ENCODE results near the gene NELFCD.

Gene NELFCD

GRCh38 chr20:58988565-58988882 lies 7.5 kb downstream of the NELFCD start:
- DNase-seq (ENCODE audit: low read depth), result no peak
- TF ChIP-seq, protein P1, sequence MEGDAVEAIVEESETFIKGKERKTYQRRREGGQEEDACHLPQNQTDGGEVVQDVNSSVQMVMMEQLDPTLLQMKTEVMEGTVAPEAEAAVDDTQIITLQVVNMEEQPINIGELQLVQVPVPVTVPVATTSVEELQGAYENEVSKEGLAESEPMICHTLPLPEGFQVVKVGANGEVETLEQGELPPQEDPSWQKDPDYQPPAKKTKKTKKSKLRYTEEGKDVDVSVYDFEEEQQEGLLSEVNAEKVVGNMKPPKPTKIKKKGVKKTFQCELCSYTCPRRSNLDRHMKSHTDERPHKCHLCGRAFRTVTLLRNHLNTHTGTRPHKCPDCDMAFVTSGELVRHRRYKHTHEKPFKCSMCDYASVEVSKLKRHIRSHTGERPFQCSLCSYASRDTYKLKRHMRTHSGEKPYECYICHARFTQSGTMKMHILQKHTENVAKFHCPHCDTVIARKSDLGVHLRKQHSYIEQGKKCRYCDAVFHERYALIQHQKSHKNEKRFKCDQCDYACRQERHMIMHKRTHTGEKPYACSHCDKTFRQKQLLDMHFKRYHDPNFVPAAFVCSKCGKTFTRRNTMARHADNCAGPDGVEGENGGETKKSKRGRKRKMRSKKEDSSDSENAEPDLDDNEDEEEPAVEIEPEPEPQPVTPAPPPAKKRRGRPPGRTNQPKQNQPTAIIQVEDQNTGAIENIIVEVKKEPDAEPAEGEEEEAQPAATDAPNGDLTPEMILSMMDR (IDR thresholded peaks at IDR 0.05; ENCODE audit: insufficient read depth, low read depth, low read length, missing control alignments), result no peak
- no peak overlapping the region for H3K4me3 ChIP-seq (ENCODE audit: low read length)

GRCh38 chr20:58989196-58989595 lies 8.1 kb downstream of the NELFCD start:
- no peak for DNase-seq (ENCODE audit: low read depth)
- no peak overlapping the region for H3K4me3 ChIP-seq (ENCODE audit: low read length)
- TF ChIP-seq, protein P1 (IDR thresholded peaks at IDR 0.05; ENCODE audit: insufficient read depth, low read depth, low read length, missing control alignments), result no peak

- DNase-seq (ENCODE audit: low read depth), result no peak
- H3K4me3 ChIP-seq (ENCODE audit: low read length), result no peak overlapping the region
- TF ChIP-seq, protein P1 (IDR thresholded peaks at IDR 0.05; ENCODE audit: insufficient read depth, low read depth, low read length, missing control alignments), result no peak
These were observed 9.8 kb downstream of the NELFCD start for GRCh38 chr20:58990651-58991445.

DNA sequence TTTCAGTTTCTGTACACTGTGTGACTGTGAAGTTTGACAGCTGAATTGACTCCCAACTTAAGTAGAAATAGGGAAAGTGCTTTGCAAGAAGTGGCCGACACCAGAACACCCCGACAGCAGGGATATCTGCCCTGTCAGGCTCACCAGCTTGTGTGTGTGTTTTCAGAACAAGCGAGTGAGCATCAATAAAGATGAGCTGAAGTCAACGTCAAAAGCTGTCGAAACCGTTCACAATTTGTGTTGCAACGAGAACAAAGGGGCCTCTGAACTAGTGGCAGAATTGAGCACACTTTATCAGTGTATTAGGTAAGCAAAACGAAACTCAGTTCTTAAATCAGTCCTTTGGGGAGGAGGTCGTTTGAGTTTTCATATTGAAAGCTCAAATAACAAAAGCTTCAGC lies 10.7 kb downstream of the NELFCD start:
- TF ChIP-seq, protein P1 (IDR thresholded peaks at IDR 0.05; ENCODE audit: insufficient read depth, low read depth, low read length, missing control alignments), result no peak
- H3K4me3 ChIP-seq (ENCODE audit: low read length), result no peak overlapping the region
- no peak for DNase-seq (ENCODE audit: low read depth)

DNA sequence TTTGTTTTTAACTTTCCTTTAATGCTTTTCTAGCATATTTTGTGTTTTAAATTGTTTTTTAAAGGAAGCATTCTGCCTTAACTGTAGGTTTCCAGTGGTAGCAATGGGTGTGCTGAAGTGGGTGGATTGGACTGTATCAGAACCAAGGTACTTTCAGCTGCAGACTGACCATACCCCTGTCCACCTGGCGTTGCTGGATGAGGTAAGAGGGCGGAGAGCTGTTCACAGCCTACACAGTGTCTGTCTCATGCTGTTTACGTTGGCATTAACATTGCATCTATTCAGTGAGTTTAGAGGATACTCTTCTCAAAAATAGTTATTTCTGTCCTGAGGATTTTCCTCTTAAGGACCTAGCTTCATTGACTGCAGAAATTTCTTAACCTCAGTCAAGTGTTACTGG lies 11.9 kb downstream of the NELFCD start:
- TF ChIP-seq, protein P1 (IDR thresholded peaks at IDR 0.05; ENCODE audit: insufficient read depth, low read depth, low read length, missing control alignments), result no peak
- H3K4me3 ChIP-seq (ENCODE audit: low read length), result no peak overlapping the region
- DNase-seq (ENCODE audit: low read depth), result no peak

- H3K4me3 ChIP-seq (ENCODE audit: low read length), result no peak overlapping the region
- DNase-seq (ENCODE audit: low read depth), result no peak
- TF ChIP-seq, protein P1 (IDR thresholded peaks at IDR 0.05; ENCODE audit: insufficient read depth, low read depth, low read length, missing control alignments), result no peak
These were observed 12.5 kb downstream of the NELFCD start for GRCh38 chr20:58993332-58994248.

Data from epithelial cell of esophagus (primary cell).